ENCODE data around the gene EPHA2. TPM values are rescaled to one million over a fixed set of nuclear protein-coding genes. Genes with fewer than 3 reads are reported as not detected.

EPHA2 gene
- total RNA-seq, 1 experiment from 2014 or later: 80.5 TPM

DNA sequence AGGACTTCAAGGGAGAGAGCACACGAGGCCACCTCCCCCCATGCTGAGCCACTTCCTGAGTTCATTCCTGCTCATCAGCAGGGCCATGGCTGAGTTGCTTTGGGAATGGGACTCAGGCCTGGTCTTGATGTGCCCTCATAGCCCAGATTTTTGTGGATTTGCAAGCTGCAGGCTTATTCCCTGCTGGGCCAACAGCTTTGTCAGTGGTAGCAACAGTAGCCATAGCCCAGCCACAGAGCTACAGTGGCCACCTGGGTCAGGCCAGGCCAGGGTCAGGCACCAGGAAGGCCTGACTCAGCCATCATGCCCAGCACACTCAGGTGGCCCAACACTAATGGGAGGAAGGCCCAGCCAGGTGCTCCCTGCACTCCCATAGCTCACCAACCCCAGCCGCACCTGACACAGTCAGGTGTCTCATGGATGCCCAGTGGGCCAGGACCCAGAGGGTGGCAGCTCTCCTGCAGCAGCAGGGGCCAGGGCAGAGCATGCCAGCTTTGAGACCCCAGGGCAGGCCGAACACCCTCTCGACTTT, 33.5 kb downstream of the EPHA2 start:
- H3K9me3 ChIP-seq: no peaks in the 10 kb centered on the region
- peaks cover 43% of the 10 kb centered on the region for H3K36me3 ChIP-seq
- H3K27me3 ChIP-seq: no peaks in the 10 kb centered on the region
- DNase-seq: peak; percentile 26
- H3K4me3 ChIP-seq: no peak overlapping the region

GRCh38 chr1:16120940-16121410, 34.9 kb downstream of the EPHA2 start:
- DNase-seq: no peak
- peaks cover 33% of the 10 kb centered on the region for H3K36me3 ChIP-seq
- H3K9me3 ChIP-seq: no peaks in the 10 kb centered on the region
- H3K4me3 ChIP-seq: no peak overlapping the region
- H3K27me3 ChIP-seq: no peaks in the 10 kb centered on the region

- DNase-seq: no peak
- Histone ChIP-seq H3K9me3 (no peaks in the 10 kb centered on the region), H3K27me3 (no peaks in the 10 kb centered on the region), H3K4me3 (no peak overlapping the region), H3K36me3 (peaks cover 27% of the 10 kb centered on the region)
Measured at GRCh38 chr1:16120407-16120806, 35.5 kb downstream of the EPHA2 start.

DNA sequence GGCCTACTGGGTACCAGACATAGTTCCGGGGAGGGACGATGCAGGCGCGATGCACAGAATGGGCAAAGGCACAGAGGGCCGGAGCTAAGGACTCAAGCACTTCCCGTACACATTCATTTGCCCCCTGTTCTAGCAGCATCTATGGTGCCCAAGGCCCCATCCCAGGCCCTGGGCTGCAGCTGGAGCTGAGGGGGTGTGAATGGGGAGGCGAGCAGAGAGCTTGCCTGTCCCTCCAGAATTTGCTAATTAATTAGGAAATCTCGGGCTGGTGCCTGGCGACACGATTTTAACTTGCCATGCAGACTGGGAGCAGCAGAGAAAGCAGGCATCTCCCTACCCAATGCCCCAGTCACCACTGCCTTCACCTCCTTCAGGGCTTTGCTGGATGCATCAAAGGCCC, 35.9 kb downstream of the EPHA2 start:
- Histone ChIP-seq H3K36me3 (peaks cover 26% of the 10 kb centered on the region), H3K27me3 (no peaks in the 10 kb centered on the region), H3K9me3 (no peaks in the 10 kb centered on the region), H3K4me3 (no peak overlapping the region)
- DNase-seq: no peak

GRCh38 chr1:16119504-16119903, 36.4 kb downstream of the EPHA2 start:
- H3K36me3 ChIP-seq: peaks cover 22% of the 10 kb centered on the region
- DNase-seq: no peak
- H3K27me3 ChIP-seq: no peaks in the 10 kb centered on the region
- no peaks in the 10 kb centered on the region for H3K9me3 ChIP-seq
- H3K4me3 ChIP-seq: no peak overlapping the region

DNA sequence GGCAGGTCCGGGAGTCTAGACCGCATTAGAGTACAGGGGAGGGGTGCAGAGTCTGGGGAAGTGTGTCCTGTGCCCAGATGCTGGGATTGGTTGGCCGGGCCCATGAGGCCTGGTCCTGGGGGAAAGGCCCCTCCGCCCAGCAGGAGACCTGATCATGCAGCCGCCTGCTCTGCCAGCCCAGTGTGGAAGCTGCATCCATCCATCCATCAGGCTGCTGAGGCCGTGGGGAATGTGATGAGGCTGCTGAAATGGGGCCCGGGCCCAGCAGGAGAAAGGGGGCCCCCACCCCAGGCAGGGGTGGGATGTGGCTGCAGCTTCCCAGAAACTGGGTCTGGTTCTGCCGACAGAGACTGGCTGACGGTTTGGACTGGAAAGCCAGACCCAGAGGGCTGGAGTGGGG, 37.2 kb downstream of the EPHA2 start:
- DNase-seq: no peak
- H3K9me3 ChIP-seq: no peaks in the 10 kb centered on the region
- no peak overlapping the region for H3K4me3 ChIP-seq
- H3K27me3 ChIP-seq: no peaks in the 10 kb centered on the region
- peaks cover 15% of the 10 kb centered on the region for H3K36me3 ChIP-seq

GRCh38 chr1:16117936-16118335, 37.9 kb downstream of the EPHA2 start:
- no peak for DNase-seq
- Histone ChIP-seq H3K36me3 (peaks cover 7% of the 10 kb centered on the region), H3K27me3 (no peaks in the 10 kb centered on the region), H3K4me3 (no peak overlapping the region), H3K9me3 (no peaks in the 10 kb centered on the region)

GRCh38 chr1:16117369-16117768, 38.5 kb downstream of the EPHA2 start:
- DNase-seq: peak; percentile 39
- Histone ChIP-seq H3K36me3 (peaks cover 5% of the 10 kb centered on the region; the same call in 1 of the 2 replicates), H3K4me3 (no peak overlapping the region), H3K27me3 (no peaks in the 10 kb centered on the region), H3K9me3 (no peaks in the 10 kb centered on the region)

GRCh38 chr1:16116625-16117024, 39.2 kb downstream of the EPHA2 start:
- Histone ChIP-seq H3K36me3 (no peaks in the 10 kb centered on the region), H3K4me3 (no peak overlapping the region), H3K27me3 (no peaks in the 10 kb centered on the region), H3K9me3 (no peaks in the 10 kb centered on the region)
- DNase-seq: no peak

DNA sequence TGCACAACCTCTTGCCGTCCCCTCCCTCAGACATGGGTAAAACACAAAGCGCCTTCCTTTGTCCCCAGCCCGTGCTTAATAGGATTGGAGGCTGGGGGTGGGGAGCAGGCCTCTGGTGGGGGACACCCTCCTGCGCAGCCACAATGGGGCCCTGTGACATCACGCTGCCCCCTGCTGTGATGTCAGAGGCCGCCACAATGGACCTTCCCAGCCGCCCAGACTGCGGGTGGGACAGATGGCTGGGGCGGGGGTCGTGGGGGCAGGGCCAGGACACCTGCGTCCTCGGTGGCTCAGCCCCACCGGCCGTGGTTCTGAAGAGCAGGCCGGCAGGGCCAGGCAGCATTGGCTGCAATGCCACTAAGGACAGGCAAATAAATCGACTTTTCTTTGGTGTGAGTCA, 39.9 kb downstream of the EPHA2 start:
- Histone ChIP-seq H3K36me3 (no peaks in the 10 kb centered on the region), H3K4me3 (no peak overlapping the region), H3K27me3 (no peaks in the 10 kb centered on the region), H3K9me3 (no peaks in the 10 kb centered on the region)
- no peak for DNase-seq

- H3K9me3 ChIP-seq: no peaks in the 10 kb centered on the region
- no peak for DNase-seq
- H3K36me3 ChIP-seq: no peaks in the 10 kb centered on the region
- H3K4me3 ChIP-seq: no peak overlapping the region
- H3K27me3 ChIP-seq: no peaks in the 10 kb centered on the region
Measured at GRCh38 chr1:16115468-16115983, 40.3 kb downstream of the EPHA2 start.

- H3K9me3 ChIP-seq: no peaks in the 10 kb centered on the region
- no peaks in the 10 kb centered on the region for H3K36me3 ChIP-seq
- H3K27me3 ChIP-seq: no peaks in the 10 kb centered on the region
- DNase-seq: no peak
- H3K4me3 ChIP-seq: no peak overlapping the region
Measured at GRCh38 chr1:16114527-16115467, 41.1 kb downstream of the EPHA2 start.

- H3K9me3 ChIP-seq: peaks cover 5% of the 10 kb centered on the region
- no peaks in the 10 kb centered on the region for H3K27me3 ChIP-seq
- no peaks in the 10 kb centered on the region for H3K36me3 ChIP-seq
- no peak for DNase-seq
- no peak overlapping the region for H3K4me3 ChIP-seq
Measured at GRCh38 chr1:16112596-16113555, 43.0 kb downstream of the EPHA2 start.

DNA sequence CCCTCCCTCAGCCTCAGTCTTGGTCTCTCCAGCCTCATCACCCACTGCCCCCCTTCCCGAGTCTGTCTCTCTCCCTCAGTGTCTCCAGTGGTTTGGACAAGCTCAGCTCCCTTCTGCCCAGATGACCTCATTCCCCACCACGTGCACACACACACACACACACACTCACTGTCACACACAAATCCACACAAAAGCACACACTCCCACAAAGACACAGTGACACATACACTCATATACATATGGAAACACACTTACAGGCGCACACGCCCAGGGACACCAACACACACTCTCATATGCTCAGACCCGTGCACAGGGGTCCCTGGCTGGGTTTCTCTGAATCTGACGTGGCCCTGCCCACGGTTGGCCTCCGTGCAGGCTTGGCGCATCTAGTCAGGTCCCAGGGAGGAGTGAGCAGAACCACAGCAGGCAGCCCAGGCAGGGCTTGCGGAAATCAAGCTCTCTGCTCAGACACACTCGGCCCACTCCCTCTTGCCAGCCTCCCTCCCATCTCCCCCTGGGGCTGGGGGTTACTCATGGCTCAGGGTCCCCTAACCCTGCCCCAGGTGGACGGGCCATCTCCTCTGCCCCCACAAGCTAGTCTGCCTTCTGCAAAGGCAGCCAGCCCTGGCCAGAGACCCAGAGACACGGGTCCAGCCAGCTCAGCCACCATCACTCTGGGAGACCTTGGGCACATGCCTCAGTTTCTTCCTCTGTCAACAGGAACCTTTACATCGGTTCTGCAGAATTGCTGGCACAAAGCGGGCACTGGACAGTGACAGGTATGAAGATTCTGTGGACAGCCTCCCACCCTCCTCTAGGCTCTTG, 43.9 kb downstream of the EPHA2 start:
- Histone ChIP-seq H3K36me3 (no peaks in the 10 kb centered on the region), H3K27me3 (no peaks in the 10 kb centered on the region), H3K9me3 (peaks cover 7% of the 10 kb centered on the region), H3K4me3 (no peak overlapping the region)
- DNase-seq: peak; percentile 43

- Histone ChIP-seq H3K36me3 (no peaks in the 10 kb centered on the region), H3K4me3 (no peak overlapping the region), H3K9me3 (peaks cover 7% of the 10 kb centered on the region), H3K27me3 (no peaks in the 10 kb centered on the region)
- no peak for DNase-seq
Measured at GRCh38 chr1:16110884-16111283, 45.0 kb downstream of the EPHA2 start.

DNA sequence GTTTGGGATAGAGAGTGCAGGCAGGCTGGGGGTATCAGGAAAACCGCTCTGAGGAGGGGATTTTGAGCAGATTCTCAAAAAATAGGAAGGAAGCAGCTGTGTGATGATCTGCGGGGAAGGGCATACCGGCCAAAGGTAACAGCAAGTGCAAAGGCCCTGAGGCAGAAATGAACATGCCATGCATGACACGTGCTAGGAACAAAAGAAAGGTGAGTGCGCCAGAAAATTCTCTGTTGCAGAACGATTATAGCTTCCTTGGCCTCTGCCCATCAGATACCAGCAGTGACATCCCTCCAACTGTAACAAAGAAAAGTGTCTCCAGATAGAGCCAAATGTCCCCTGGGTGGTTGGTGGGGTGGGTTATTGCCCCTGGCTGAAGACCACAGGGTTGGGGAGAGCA, 45.4 kb downstream of the EPHA2 start:
- peaks cover 7% of the 10 kb centered on the region for H3K9me3 ChIP-seq
- no peak overlapping the region for H3K4me3 ChIP-seq
- no peaks in the 10 kb centered on the region for H3K27me3 ChIP-seq
- no peak for DNase-seq
- H3K36me3 ChIP-seq: no peaks in the 10 kb centered on the region
